Embryonic facial prominence (tissue), 1 donor: Measurements from ENCODE around the gene CDK6.
A peak's percentile ranks its signal among the peaks of the same experiment; 100 is the strongest.
"Not testable (repeated sequence)": the region's sequence is repeated elsewhere in the genome, so short reads cannot be mapped to it uniquely, and the experiment has no call there.

Experiments used
- DNase-seq: peaks from one replicate; pipeline ENCODE4 v3.0.0-alpha.2; 2016; ENCODE audit errors: extremely low spot score

CDK6 gene

GRCh38 chr7:92836489-92836999 lies at the start of gene CDK6:
TSS of gene CDK6 (minus strand) at chr7:92836573. CDS start at chr7:92833323, 3,250 bp downstream.
- peak; percentile 65 for DNase-seq

- not testable (repeated sequence) for DNase-seq
Observed at GRCh38 chr7:92886039-92886438, 49.7 kb upstream of the CDK6 start.

GRCh38 chr7:92884218-92884617 lies 47.8 kb upstream of the CDK6 start:
- no peak for DNase-seq

GRCh38 chr7:92882760-92883159 lies 46.4 kb upstream of the CDK6 start:
- no peak for DNase-seq

GRCh38 chr7:92881091-92881485 lies 44.7 kb upstream of the CDK6 start:
- no peak for DNase-seq

GRCh38 chr7:92880212-92881090 lies 44.1 kb upstream of the CDK6 start:
- no peak for DNase-seq

GRCh38 chr7:92877367-92877766 lies 41.0 kb upstream of the CDK6 start:
- DNase-seq, result no peak

GRCh38 chr7:92876836-92877235 lies 40.5 kb upstream of the CDK6 start:
- DNase-seq, result no peak

GRCh38 chr7:92875719-92876118 lies 39.3 kb upstream of the CDK6 start:
- DNase-seq, result no peak

- DNase-seq, result no peak
Observed at GRCh38 chr7:92875173-92875572, 38.8 kb upstream of the CDK6 start.

- no peak for DNase-seq
Observed at GRCh38 chr7:92874567-92874966, 38.2 kb upstream of the CDK6 start.

- no peak for DNase-seq
Observed at GRCh38 chr7:92873776-92874175, 37.4 kb upstream of the CDK6 start.

GRCh38 chr7:92872701-92873100 lies 36.3 kb upstream of the CDK6 start:
- DNase-seq, result no peak

GRCh38 chr7:92868683-92869293 lies 32.4 kb upstream of the CDK6 start:
- DNase-seq, result no peak

GRCh38 chr7:92864169-92864568 lies 27.8 kb upstream of the CDK6 start:
- DNase-seq, result not testable (repeated sequence)

- no peak for DNase-seq
Observed at GRCh38 chr7:92856436-92856835, 20.1 kb upstream of the CDK6 start.

- DNase-seq, result no peak
Observed at GRCh38 chr7:92854501-92855238, 18.3 kb upstream of the CDK6 start.

GRCh38 chr7:92851732-92852131 lies 15.4 kb upstream of the CDK6 start:
- DNase-seq, result no peak

- no peak for DNase-seq
Observed at GRCh38 chr7:92850516-92850915, 14.1 kb upstream of the CDK6 start.

- DNase-seq, result no peak
Observed at GRCh38 chr7:92849322-92849721, 12.9 kb upstream of the CDK6 start.

GRCh38 chr7:92848851-92849250 lies 12.5 kb upstream of the CDK6 start:
- DNase-seq, result no peak

GRCh38 chr7:92848441-92848840 lies 12.1 kb upstream of the CDK6 start:
- no peak for DNase-seq
